Measurements from ENCODE around the gene SRP54.
A peak's percentile ranks its signal among the peaks of the same experiment; 100 is the strongest.
"Not testable (repeated sequence)": the region's sequence is repeated elsewhere in the genome, so short reads cannot be mapped to it uniquely, and the experiment has no call there.

The SRP54 gene

GRCh38 chr14:34985740-34986139, 2.9 kb downstream of the SRP54 start:
- DNase-seq = no peak

- no peak for DNase-seq
These were observed 4.4 kb downstream of the SRP54 start for GRCh38 chr14:34987180-34987579.

GRCh38 chr14:34989762-34990161, 7.0 kb downstream of the SRP54 start:
- no peak for DNase-seq

DNA sequence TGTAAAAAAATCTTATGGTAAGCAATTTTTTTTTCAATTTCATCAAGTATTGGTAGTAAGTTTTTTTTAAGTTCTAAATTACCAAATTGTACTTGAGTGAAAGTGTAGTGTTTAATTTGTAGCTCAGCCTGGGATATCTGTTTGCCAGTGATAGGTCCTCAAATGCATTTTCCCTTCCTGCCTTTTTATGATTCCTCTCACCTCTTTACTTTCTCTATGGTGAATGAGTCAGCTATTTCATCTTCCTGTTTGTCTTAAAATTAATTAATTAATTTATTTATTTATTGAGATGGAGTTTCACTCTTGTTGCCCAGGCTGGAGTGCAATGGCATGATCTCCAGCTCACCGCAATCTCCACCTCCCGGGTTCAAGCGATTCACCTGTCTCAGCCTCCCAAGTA, 10.6 kb downstream of the SRP54 start:
- DNase-seq = no peak

- no peak for DNase-seq
These were observed 11.9 kb downstream of the SRP54 start for GRCh38 chr14:34994668-34995067.

DNA sequence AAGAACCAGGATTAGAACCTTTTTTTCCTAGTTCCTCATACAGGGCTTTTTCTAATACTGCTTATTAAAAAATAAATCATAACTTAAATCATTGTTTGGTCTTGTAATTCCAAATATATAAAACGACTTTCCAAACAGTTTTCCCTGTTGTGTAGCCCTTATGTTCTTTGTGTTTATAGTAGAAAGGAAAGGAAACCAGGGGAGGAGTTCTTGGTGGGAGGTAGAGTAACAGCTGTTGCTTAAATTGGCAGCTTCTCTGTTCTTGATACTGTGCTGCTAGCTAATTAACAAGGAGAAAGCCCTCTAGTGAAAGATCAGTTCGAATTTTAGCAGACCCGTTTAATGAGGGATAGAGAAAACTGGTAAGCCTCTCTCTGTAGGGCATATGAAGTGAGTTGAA, 15.0 kb downstream of the SRP54 start:
- DNase-seq = peak; percentile 71 to 87

- DNase-seq = no peak
These were observed 16.7 kb downstream of the SRP54 start for GRCh38 chr14:34999500-34999899.

DNA sequence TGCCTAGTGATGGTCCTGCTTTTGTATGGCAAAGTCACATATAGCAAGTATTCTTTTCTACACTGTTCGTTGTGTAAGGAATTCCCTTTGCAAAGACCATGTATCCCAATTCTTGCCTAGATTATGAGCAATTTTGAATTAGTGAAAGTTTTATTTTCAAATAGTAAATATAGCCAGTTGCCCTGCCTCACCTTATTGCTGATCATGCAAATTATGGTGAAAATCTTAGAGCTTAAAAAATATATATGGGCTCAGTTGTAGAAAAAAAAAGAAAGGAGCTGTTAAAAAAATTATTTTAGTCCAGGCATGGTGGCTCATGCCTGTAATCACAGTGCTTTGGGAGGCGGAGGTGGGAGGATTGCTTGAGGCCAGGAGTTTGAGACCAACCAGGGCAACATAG, 18.8 kb downstream of the SRP54 start:
- DNase-seq = no peak

GRCh38 chr14:35004839-35005238, 22.0 kb downstream of the SRP54 start:
- no peak for DNase-seq

DNA sequence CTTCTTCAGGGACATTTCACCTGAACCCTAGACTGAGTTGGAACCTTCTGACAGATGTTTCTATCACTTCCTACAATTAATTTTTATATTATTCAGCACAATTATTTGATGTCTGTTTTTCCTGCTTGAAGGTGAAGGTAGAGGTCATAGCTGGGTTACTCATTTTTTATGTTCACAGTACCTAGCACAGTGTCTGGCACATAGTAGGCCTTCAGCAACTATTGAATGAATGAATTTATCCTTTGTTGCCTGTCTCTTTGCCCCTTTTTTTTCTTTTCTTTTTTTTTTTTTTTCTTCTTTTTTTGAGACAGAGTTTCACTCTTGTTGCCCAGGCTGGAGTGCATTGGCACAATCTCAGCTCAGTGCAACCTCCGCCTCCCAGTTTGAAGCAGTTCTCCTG, 33.8 kb downstream of the SRP54 start:
- DNase-seq = no peak

- DNase-seq = no peak
These were observed 37.9 kb downstream of the SRP54 start for GRCh38 chr14:35020713-35021112.

GRCh38 chr14:35028435-35028834, 45.6 kb downstream of the SRP54 start:
- DNase-seq = no peak

DNA sequence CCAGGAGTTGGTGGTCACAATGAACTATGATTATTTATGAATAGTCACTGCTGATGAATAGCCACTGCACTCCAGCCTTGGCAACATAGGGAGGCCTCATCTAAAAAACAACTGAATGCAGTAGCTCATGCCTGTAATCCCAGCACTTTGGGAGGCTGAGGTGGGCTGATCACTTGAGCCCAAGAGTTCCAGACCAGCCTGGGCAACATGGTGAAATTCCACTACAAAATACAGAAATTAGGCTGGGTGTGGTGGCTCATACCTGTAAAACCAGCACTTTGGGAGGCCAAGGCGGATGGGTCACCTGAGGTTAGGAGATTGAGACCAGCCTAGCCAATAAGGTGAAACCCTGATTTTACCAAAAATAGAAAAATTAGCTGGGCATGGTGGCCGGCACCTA, 49.8 kb downstream of the SRP54 start:
- DNase-seq = no peak

GRCh38 chr14:35034440-35034833, 51.6 kb downstream of the SRP54 start:
- DNase-seq = no peak

DNA sequence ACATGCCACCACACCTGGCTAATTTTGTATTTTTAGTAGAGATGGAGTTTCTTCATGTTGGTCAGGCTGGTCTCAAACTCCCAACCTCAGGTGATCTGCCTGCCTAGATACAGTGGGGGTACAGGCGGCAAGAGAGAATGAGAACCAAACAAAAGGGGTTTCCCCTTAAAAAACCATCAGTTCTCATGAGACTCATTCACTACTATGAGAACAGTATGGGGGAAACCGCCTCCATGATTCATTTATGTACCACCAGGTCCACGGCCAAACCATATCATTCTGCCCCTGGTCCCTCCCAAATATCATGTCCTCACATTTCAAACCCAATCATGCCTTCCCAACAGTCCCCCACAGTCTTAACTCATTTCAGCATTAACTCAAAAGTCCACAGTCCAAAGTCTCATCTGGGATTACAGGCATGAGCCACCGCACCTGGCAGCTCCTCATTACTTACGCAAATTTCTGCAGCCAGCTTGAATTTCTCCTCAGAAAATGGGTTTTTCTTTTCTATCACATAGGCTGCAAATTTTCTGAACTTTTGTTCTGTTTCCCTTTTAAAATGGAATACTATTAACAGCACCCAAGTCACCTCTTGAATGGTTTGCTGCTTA, 52.3 kb downstream of the SRP54 start:
- DNase-seq = not testable (repeated sequence)

DNA sequence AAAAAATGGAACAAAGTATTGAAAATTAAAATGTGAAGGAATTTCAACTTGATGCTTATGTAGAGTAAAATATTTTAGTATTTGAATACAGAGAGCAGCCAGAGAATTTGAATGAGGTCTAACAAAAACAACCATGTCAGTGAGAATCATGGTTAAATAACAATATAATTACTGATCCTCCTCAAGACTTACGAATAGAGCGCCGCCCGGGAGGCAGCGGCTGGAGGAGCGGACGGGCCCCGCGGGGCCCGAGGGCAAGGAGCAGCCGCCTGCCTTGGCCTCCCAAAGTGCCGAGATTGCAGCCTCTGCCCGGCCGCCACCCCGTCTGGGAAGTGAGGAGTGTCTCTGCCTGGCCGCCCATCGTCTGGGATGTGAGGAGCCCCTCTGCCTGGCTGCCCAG, 55.5 kb downstream of the SRP54 start:
- DNase-seq = not testable (repeated sequence)

- no peak for DNase-seq
These were observed 59.8 kb downstream of the SRP54 start for GRCh38 chr14:35042632-35043031.

GRCh38 chr14:35043046-35043445, 60.3 kb downstream of the SRP54 start:
- DNase-seq = no peak

- DNase-seq = no peak
These were observed 62.4 kb downstream of the SRP54 start for GRCh38 chr14:35044939-35045797.

DNA sequence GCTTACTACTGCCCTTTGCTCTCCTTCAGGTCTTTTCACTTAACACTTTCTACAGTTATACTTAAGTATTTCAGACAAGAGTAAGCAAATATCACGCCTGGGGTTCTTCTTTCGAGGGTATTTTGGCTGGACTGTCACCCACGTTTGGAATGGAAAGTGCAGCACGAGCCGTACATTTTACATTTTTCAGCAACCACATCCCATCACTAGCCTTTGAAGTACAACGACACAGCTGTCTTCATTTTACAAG, 62.9 kb downstream of the SRP54 start:
- no peak for DNase-seq

DNA sequence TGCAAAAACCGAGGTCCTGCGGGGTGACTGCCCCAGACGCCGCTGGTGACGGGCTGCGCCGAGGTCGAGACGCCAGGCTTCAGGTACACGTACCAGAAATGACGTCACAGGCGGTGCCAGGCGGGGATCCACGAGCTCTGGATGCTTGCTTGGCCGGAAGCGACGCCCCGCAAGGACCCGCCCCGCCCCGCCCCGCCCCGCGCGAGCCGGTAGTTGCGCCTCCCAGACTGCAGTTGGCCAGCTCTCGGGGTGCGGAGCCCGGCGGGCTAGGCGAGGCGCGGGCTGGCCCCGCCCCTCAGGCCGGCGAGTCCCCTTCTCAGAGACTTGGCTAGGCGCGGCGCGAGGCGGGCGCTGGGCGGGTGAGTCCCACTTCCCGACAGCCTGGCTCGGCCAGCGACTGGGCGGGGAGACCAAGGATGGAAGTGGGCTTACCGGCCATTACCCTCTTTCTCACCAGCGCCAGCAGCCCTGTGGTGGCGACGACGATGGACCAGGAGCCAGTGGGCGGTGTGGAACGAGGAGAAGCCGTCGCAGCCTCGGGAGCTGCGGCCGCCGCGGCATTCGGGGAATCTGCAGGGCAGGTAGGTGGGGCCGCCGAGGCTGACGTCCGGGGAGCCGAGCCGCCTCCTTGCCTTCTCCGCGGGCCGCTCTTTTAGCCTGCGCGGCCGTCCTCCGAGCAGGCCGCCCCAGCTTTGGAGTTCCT, 63.4 kb downstream of the SRP54 start, which contains the start of gene FAM177A1:
Gene FAM177A1, plus strand, starts transcription at position 225 of the 703 bp plus-strand sequence. Its CDS starts 192 bp downstream, at position 417.
- peak; percentile 99 for DNase-seq

DNA sequence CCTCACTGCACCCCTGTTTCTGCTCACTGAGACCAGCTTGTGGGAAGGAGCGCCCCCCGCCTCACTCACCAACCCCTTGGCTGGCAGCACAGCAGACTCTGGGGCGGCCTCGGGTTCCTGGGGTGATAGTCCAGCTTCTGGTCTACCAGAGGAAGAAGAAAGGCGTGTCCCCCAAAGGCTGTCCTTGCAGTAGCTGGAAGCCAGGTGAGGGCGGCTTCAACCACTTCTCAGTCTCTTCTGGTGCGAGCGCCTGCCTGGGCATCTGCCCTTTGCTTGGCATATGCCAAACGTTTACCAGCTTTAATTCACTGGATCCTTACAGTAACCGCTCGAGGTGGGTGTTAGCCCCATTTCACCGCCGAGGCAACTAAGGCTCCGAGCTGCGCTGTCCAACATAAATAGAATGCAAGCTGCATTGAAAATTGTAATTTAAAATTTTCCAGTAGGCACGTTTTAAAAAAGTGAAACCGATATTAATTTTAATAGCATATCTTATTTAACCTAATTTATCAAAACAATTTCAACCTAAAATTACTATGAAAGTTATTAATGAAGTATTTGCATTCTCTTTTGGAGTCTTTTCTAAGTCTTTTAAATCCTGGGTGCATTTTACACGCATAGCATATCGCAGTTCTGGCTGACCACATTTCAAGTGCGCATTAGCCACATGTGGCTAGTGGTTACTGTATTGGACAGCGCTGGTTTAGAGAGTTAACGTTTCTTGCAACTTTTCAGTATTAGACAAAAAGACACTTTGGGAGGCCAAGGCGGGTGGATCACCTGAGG, 64.2 kb downstream of the SRP54 start:
- DNase-seq = peak; percentile 41 to 72

GRCh38 chr14:35047976-35048513, 65.3 kb downstream of the SRP54 start:
- no peak for DNase-seq

Measured in NCI-H524 (cell line).